K562 (cell line): ENCODE measurements around the gene RBM20. TPM values are rescaled to one million over a fixed set of nuclear protein-coding genes. Genes with fewer than 3 reads are reported as not detected.

Source experiments
- BRCA1 ChIP-seq, 2 experiments: fragments of 450-650 bp in 1 of 2; sonication (generic) in 1 of 2; formaldehyde crosslinking in 1 of 2; IDR thresholded peaks; 2 replicates each; pipeline versions ENCODE4 v1.5.0 to v1.6.1; 2017 to 2020; ENCODE audit warnings: mild to moderate bottlenecking in 1 of 2, missing genetic modification reagents in 1 of 2
- CBFB ChIP-seq: sonication (generic); formaldehyde crosslinking; IDR thresholded peaks from 2 replicates; pipeline ENCODE4 v1.4.0; 2020; ENCODE audit warnings: mild to moderate bottlenecking, missing genetic modification reagents
- ETV5 ChIP-seq: sonication (generic); formaldehyde crosslinking; IDR thresholded peaks from 2 replicates; pipeline ENCODE4 v1.4.0; 2020; ENCODE audit warnings: low read depth, mild to moderate bottlenecking, missing genetic modification reagents
- FOS ChIP-seq: IDR thresholded peaks from 3 replicates; pipeline ENCODE4 v1.6.1; 2011; ENCODE audit not compliant: insufficient read length; ENCODE audit errors: extremely low read depth
- HDGF ChIP-seq: fragments of 450-650 bp; IDR thresholded peaks from 2 replicates; pipeline ENCODE4 v1.6.1; 2016
- NBN ChIP-seq: fragments of 450-650 bp; IDR thresholded peaks from 2 replicates; pipeline ENCODE4 v1.6.1; 2016; ENCODE audit warnings: low read depth, mild to moderate bottlenecking
- RHOXF2B ChIP-seq: fragments of 250-450 bp; sonication (Bioruptor Pico); conservative IDR thresholded peaks from 2 replicates; pipeline ENCODE4 v1.5.1; 2021
- ZBTB17 ChIP-seq: fragments of 450-650 bp; formaldehyde crosslinking; IDR thresholded peaks from 2 replicates; pipeline ENCODE4 v1.4.0; 2020; ENCODE audit warnings: mild to moderate bottlenecking
- ZNF239 ChIP-seq: fragments of 250-450 bp; sonication (Bioruptor Pico); IDR thresholded peaks from 2 replicates; pipeline ENCODE4 v1.4.0; 2020; ENCODE audit warnings: mild to moderate bottlenecking
- ZNF24 ChIP-seq: fragments of 450-650 bp; IDR thresholded peaks from 2 replicates; pipeline ENCODE4 v1.6.1; 2016
- ZNF785 ChIP-seq: fragments of 250-450 bp; sonication (Bioruptor Pico); IDR thresholded peaks from 2 replicates; pipeline ENCODE4 v1.4.0; 2020; ENCODE audit warnings: mild to moderate bottlenecking
- polyA plus RNA-seq, 8 experiments: library from polyadenylated mRNA; depleted of rRNA in 4 of 8; stranded (reverse) in 5 of 8; unstranded in 3 of 8; fragments of >200 nt; fragmentation: Nextera tagmentation in 2 of 8; fragmentation: Illumina TruSeq in 1 of 8; extraction: Ambion mirVana in 2 of 8; extraction: Trizol in 1 of 8; gene quantifications; 2 replicates each; pipeline versions ENCODE4 v1.2.1 to v1.2.3, GENCODE V29; 2011 to 2014; ENCODE audit warnings: inconsistent platforms in 1 of 8, missing spikeins in 1 of 8
- total RNA-seq, 7 experiments: library from RNA; depleted of rRNA in 6 of 7; stranded (reverse); fragments of >200 nt in 6 of 7; fragmentation: Illumina TruSeq in 2 of 7; extraction: Trizol in 2 of 7; gene quantifications; 2 replicates each; pipeline versions ENCODE4 v1.2.1 to v1.2.3, GENCODE V29; 2011 to 2021; ENCODE audit warnings: low replicate concordance in 1 of 7
- TF ChIP-seq, protein P1 (sequence below), 3 experiments: fragments of 200-800 bp in 1 of 3; fragments of 250-450 bp in 1 of 3; fragments of 450-650 bp in 1 of 3; sonication (Bioruptor Pico) in 1 of 3; sonication (Bioruptor generic) in 1 of 3; formaldehyde crosslinking in 1 of 3; IDR thresholded peaks; 2 replicates each; pipeline versions ENCODE4 v1.6.1 to v1.8.0; 2016 to 2022; ENCODE audit warnings: mild to moderate bottlenecking in 2 of 3, missing genetic modification characterization in 2 of 3, missing compliant biosample characterization in 1 of 3, moderate library complexity in 1 of 3
- TF ChIP-seq, protein P2 (sequence below): fragments of 250-450 bp; sonication (Bioruptor Pico); IDR thresholded peaks from 2 replicates; pipeline ENCODE4 v1.5.0; 2021
- TF ChIP-seq, protein P3 (sequence below): fragments of 250-450 bp; sonication (Bioruptor Pico); IDR thresholded peaks from 2 replicates; pipeline ENCODE4 v1.8.0; 2021; ENCODE audit warnings: mild to moderate bottlenecking, moderate library complexity
- TF ChIP-seq, protein P4 (sequence below): fragments of 250-450 bp; sonication (Bioruptor Pico); IDR thresholded peaks from 2 replicates; pipeline ENCODE4 v1.8.0; 2021; ENCODE audit warnings: moderate library complexity, mild to moderate bottlenecking, inconsistent platforms

Gene RBM20
- total and polyA plus RNA-seq, 9 of the 15 experiments (the other 6 are each of a cell fraction or from before 2014, with no cell fraction given): 0.63 to 5.7 (median 3.2) TPM

DNA sequence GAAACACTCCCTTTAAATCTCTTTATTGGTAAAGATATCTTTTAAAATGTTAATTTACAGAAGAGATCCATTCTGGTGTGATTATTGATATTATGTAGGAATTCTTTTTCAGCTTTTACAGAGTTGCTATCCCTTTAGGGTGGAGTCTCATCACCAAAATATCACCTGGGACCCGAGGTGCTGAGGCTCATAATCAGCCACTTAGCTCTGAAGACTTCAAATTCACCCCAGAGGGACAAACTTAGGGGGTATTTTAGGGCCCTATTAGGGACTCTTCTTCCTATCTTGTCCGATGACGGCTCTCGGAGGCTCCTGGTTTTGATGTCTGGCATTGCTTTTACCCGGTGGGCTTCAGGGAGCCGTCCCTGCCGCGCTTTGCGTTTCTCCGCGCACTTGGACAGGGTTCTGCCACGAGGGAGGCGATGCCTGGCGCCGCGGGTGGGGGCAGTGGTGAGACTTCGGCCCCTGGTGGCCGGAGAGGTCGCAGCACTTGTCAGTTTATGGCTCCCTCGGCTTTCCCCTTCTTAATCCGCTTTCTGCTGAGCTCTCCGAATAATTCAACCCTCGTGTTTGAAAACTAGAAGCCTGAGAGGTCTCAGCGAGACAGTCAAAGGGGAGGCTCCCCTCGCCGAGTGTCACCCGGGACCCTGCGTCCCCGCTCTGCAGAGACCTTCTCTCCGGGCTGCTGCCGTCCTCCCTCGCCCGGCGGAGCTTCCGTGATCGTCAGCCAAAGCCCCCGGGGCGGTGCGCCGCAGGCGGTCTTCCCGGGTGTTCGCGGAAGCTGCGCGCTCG lies 27.8 kb downstream of the RBM20 start (continued):
- TF ChIP-seq, protein P1, sequence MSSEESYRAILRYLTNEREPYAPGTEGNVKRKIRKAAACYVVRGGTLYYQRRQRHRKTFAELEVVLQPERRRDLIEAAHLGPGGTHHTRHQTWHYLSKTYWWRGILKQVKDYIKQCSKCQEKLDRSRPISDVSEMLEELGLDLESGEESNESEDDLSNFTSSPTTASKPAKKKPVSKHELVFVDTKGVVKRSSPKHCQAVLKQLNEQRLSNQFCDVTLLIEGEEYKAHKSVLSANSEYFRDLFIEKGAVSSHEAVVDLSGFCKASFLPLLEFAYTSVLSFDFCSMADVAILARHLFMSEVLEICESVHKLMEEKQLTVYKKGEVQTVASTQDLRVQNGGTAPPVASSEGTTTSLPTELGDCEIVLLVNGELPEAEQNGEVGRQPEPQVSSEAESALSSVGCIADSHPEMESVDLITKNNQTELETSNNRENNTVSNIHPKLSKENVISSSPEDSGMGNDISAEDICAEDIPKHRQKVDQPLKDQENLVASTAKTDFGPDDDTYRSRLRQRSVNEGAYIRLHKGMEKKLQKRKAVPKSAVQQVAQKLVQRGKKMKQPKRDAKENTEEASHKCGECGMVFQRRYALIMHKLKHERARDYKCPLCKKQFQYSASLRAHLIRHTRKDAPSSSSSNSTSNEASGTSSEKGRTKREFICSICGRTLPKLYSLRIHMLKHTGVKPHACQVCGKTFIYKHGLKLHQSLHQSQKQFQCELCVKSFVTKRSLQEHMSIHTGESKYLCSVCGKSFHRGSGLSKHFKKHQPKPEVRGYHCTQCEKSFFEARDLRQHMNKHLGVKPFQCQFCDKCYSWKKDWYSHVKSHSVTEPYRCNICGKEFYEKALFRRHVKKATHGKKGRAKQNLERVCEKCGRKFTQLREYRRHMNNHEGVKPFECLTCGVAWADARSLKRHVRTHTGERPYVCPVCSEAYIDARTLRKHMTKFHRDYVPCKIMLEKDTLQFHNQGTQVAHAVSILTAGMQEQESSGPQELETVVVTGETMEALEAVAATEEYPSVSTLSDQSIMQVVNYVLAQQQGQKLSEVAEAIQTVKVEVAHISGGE (CRISPR knock-in tag; IDR thresholded peaks at IDR 0.05): 0 out of 6 replicates have a peak, but pooled peaks of 1 of the 3 experiments have one; percentile 33
- TF ChIP-seq CBFB (CRISPR knock-in tag): no peak
- TF ChIP-seq ZNF239: no peak
- no peak for TF ChIP-seq ZNF24
- no peak for TF ChIP-seq BRCA1 (IDR thresholded peaks at IDR 0.05)
- no peak for TF ChIP-seq BRCA1 (CRISPR knock-in tag; IDR thresholded peaks at IDR 0.05)
- TF ChIP-seq, protein P2, sequence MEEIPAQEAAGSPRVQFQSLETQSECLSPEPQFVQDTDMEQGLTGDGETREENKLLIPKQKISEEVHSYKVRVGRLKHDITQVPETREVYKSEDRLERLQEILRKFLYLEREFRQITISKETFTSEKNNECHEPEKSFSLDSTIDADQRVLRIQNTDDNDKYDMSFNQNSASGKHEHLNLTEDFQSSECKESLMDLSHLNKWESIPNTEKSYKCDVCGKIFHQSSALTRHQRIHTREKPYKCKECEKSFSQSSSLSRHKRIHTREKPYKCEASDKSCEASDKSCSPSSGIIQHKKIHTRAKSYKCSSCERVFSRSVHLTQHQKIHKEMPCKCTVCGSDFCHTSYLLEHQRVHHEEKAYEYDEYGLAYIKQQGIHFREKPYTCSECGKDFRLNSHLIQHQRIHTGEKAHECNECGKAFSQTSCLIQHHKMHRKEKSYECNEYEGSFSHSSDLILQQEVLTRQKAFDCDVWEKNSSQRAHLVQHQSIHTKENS: no peak
- TF ChIP-seq, protein P3, sequence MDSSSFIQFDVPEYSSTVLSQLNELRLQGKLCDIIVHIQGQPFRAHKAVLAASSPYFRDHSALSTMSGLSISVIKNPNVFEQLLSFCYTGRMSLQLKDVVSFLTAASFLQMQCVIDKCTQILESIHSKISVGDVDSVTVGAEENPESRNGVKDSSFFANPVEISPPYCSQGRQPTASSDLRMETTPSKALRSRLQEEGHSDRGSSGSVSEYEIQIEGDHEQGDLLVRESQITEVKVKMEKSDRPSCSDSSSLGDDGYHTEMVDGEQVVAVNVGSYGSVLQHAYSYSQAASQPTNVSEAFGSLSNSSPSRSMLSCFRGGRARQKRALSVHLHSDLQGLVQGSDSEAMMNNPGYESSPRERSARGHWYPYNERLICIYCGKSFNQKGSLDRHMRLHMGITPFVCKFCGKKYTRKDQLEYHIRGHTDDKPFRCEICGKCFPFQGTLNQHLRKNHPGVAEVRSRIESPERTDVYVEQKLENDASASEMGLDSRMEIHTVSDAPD (CRISPR knock-in tag): no peak
- TF ChIP-seq, protein P4, sequence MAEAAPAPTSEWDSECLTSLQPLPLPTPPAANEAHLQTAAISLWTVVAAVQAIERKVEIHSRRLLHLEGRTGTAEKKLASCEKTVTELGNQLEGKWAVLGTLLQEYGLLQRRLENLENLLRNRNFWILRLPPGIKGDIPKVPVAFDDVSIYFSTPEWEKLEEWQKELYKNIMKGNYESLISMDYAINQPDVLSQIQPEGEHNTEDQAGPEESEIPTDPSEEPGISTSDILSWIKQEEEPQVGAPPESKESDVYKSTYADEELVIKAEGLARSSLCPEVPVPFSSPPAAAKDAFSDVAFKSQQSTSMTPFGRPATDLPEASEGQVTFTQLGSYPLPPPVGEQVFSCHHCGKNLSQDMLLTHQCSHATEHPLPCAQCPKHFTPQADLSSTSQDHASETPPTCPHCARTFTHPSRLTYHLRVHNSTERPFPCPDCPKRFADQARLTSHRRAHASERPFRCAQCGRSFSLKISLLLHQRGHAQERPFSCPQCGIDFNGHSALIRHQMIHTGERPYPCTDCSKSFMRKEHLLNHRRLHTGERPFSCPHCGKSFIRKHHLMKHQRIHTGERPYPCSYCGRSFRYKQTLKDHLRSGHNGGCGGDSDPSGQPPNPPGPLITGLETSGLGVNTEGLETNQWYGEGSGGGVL (CRISPR knock-in tag): no peak
- no peak for TF ChIP-seq NBN
- no peak for TF ChIP-seq FOS
- TF ChIP-seq HDGF: no peak
- TF ChIP-seq RHOXF2B (CRISPR knock-in tag): no peak
- TF ChIP-seq ZBTB17 (CRISPR knock-in tag): no peak
- TF ChIP-seq ZNF785 (CRISPR knock-in tag): no peak
- peak; percentile 44; the same call in 1 of the 2 replicates for TF ChIP-seq ETV5 (CRISPR knock-in tag)
